Caco-2 (cell line): ENCODE results near the gene PTPRN2. TPM values are rescaled to one million over a fixed set of nuclear protein-coding genes. Genes with fewer than 3 reads are reported as not detected.

Experiments used
- BruUV-seq: library from RNA; stranded (reverse); fragments of 400-500 nt; replicated peaks from 2 replicates; lab custom pipeline; 2021; lab: Mats Ljungman, UMichigan
- CTCF ChIA-PET: fragments of 300-600 bp; sonication (Branson Sonifier 250); formaldehyde crosslinking; loops from one replicate; lab custom pipeline; 2022; ENCODE audit warnings: antibody characterized with exemption; lab: Charles Lee
- POLR2A ChIA-PET: fragments of 300-600 bp; sonication (Branson Sonifier 250); formaldehyde crosslinking; loops from one replicate; lab custom pipeline; 2022; ENCODE audit warnings: antibody characterized with exemption; lab: Charles Lee
- DNase-seq, 2 experiments: peaks; one replicate each; pipeline versions ENCODE4 v3.0.0 to v3.0.0-alpha.2; 2020 to 2022
- H3K27me3 ChIP-seq: replicated peaks from 2 replicates; pipeline ENCODE4 v1.6.0; 2011; ENCODE audit warnings: low read length; ENCODE audit not compliant: control insufficient read depth, insufficient read depth
- H3K36me3 ChIP-seq: 2 replicates; pipeline ENCODE4 v1.5.1; 2011; ENCODE audit warnings: low read length; ENCODE audit not compliant: control insufficient read depth, insufficient read depth
- H3K4me1 ChIP-seq: fragments of 250-450 bp; sonication (Bioruptor Pico); 2 replicates; pipeline ENCODE4 v1.5.1; 2020; ENCODE audit warnings: mild to moderate bottlenecking
- H3K4me3 ChIP-seq: 2 replicates; pipeline ENCODE4 v1.5.1; 2011; ENCODE audit warnings: low read depth, mild to moderate bottlenecking, control low read depth, low read length
- H3K9me3 ChIP-seq: fragments of 250-450 bp; sonication (Bioruptor Pico); 2 replicates; pipeline ENCODE4 v1.5.1; 2020; ENCODE audit warnings: mild to moderate bottlenecking, moderate library complexity
- H3K27ac Mint-ChIP-seq: one replicate; pipeline ENCODE4 v1.8.0; 2022; ENCODE audit warnings: mixed read lengths; ENCODE audit not compliant: unreplicated experiment
- H3K27me3 Mint-ChIP-seq: one replicate; pipeline ENCODE4 v1.8.0; 2022; ENCODE audit warnings: mixed read lengths; ENCODE audit not compliant: insufficient read depth, unreplicated experiment
- H3K36me3 Mint-ChIP-seq: one replicate; pipeline ENCODE4 v1.8.0; 2022; ENCODE audit warnings: mild to moderate bottlenecking, mixed read lengths; ENCODE audit not compliant: insufficient read depth, unreplicated experiment
- H3K4me1 Mint-ChIP-seq: one replicate; pipeline ENCODE4 v1.8.0; 2022; ENCODE audit warnings: low read depth, mixed read lengths; ENCODE audit not compliant: unreplicated experiment
- H3K4me3 Mint-ChIP-seq: one replicate; pipeline ENCODE4 v1.8.0; 2022; ENCODE audit warnings: mild to moderate bottlenecking, moderate library complexity, mixed read lengths; ENCODE audit not compliant: unreplicated experiment
- H3K9me3 Mint-ChIP-seq: one replicate; pipeline ENCODE4 v1.8.0; 2022; ENCODE audit warnings: mixed read lengths; ENCODE audit not compliant: unreplicated experiment
- CTCF ChIP-seq, 2 experiments: fragments of 200-600 bp in 1 of 2; IDR thresholded peaks; 1 replicate in 1 of 2; 2 replicates in 1 of 2; pipeline versions ENCODE4 v1.5.1 to v1.8.0; 2011 to 2022; ENCODE audit warnings: antibody characterized with exemption in 1 of 2, control low read depth in 1 of 2, inconsistent platforms in 1 of 2, low read depth in 1 of 2, low read length in 1 of 2, mild to moderate bottlenecking in 1 of 2, moderate library complexity in 1 of 2; ENCODE audit not compliant: insufficient read depth in 1 of 2, severe bottlenecking in 1 of 2, unreplicated experiment in 1 of 2
- intact Hi-C: fragments of 100-400 bp; cut with micrococcal nuclease; formaldehyde crosslinking; loops from one replicate; pipeline ENCODE4 v1.10.0; 2022; ENCODE audit not compliant: unreplicated experiment
- total RNA-seq: library from RNA; stranded (reverse); gene quantifications from 2 replicates; pipeline ENCODE4 v1.2.3, GENCODE V29; 2022

PTPRN2 gene
- total RNA-seq, 1 experiment from 2014 or later = 1.4 TPM

GRCh38 chr7:158562517-158562916 is 25.1 kb downstream of the PTPRN2 start:
- H3K27me3 ChIP-seq = no peaks in the 10 kb centered on the region
- no peak for TF ChIP-seq CTCF (IDR thresholded peaks at IDR 0.05; ENCODE audit: insufficient read depth in 1 of 2, low read depth in 1 of 2, low read length in 1 of 2, severe bottlenecking in 1 of 2, unreplicated experiment in 1 of 2)
- Mint-ChIP-seq H3K9me3 (no peaks in the 10 kb centered on the region), H3K4me1 (no peaks in the 10 kb centered on the region), H3K4me3 (no peak overlapping the region), H3K27ac (no peak overlapping the region), H3K27me3 (no peaks in the 10 kb centered on the region), H3K36me3 (no peaks in the 10 kb centered on the region)
- BruUV-seq = no TSS peak
- CTCF ChIA-PET = no interaction called here
- H3K4me3 ChIP-seq = no peak overlapping the region
- intact Hi-C loops = no loop called here
- POLR2A ChIA-PET = no interaction called here
- H3K36me3 ChIP-seq = no peaks in the 10 kb centered on the region
- 0 out of 2 replicates have a peak, but pooled peaks cover 3% of the 10 kb centered on the region for H3K9me3 ChIP-seq
- H3K4me1 ChIP-seq = no peaks in the 10 kb centered on the region
- no peak for DNase-seq

DNA sequence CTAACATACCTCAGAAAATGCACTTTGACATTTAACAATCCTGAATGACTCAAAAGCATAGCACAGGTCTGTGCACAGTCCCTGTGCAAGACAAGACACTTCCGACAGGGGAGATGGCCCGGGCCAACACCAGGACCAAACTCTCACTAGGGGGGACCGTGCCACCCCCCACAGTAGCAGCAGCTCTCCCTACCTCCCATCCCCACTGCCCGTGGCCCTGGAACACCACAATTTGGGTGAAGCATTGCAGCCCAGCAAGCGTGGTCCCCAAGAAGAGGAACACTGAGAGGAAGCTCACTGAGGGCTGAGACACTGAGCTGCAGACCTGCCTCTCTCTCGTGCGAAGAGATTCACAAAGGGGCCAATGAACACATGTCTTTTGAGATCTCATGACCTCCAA is 26.0 kb downstream of the PTPRN2 start:
- H3K27me3 Mint-ChIP-seq = no peaks in the 10 kb centered on the region
- no peak for TF ChIP-seq CTCF (IDR thresholded peaks at IDR 0.05; ENCODE audit: insufficient read depth in 1 of 2, low read depth in 1 of 2, low read length in 1 of 2, severe bottlenecking in 1 of 2, unreplicated experiment in 1 of 2)
- H3K4me3 ChIP-seq = no peak overlapping the region
- BruUV-seq = no TSS peak
- no peaks in the 10 kb centered on the region for H3K27me3 ChIP-seq
- H3K4me1 ChIP-seq = no peaks in the 10 kb centered on the region
- H3K27ac Mint-ChIP-seq = no peak overlapping the region
- H3K4me3 Mint-ChIP-seq = no peak overlapping the region
- H3K36me3 Mint-ChIP-seq = no peaks in the 10 kb centered on the region
- H3K9me3 ChIP-seq = 0 out of 2 replicates have a peak, but pooled peaks cover 5% of the 10 kb centered on the region
- no peaks in the 10 kb centered on the region for H3K36me3 ChIP-seq
- ChIA-PET CTCF (no interaction called here), POLR2A (no interaction called here)
- H3K9me3 Mint-ChIP-seq = no peaks in the 10 kb centered on the region
- H3K4me1 Mint-ChIP-seq = no peaks in the 10 kb centered on the region
- DNase-seq = no peak
- intact Hi-C loops = no loop called here

DNA sequence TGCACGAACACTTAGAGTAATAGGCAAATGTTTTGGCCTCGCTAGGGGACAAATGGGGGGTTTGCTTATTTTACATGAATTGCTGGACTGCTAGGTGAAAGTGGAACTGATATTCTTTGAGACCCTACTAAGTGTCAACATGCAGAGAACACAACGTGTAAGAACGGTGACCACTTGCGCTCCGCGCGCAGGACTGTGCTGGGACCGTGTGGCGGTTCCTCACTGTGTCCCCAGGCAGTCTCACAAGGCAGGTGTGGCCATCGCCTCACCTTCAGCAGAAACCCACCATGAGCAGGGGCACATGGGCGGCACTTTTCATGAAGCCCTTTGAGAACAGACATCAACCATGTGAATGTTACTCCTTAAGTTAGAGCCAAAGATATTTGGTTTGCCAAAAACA is 27.2 kb downstream of the PTPRN2 start:
- H3K36me3 ChIP-seq = no peaks in the 10 kb centered on the region
- ChIA-PET CTCF (no interaction called here), POLR2A (no interaction called here)
- no peak overlapping the region for H3K4me3 ChIP-seq
- intact Hi-C loops = no loop called here
- no peak for TF ChIP-seq CTCF (IDR thresholded peaks at IDR 0.05; ENCODE audit: insufficient read depth in 1 of 2, low read depth in 1 of 2, low read length in 1 of 2, severe bottlenecking in 1 of 2, unreplicated experiment in 1 of 2)
- H3K36me3 Mint-ChIP-seq = no peaks in the 10 kb centered on the region
- no peaks in the 10 kb centered on the region for H3K27me3 Mint-ChIP-seq
- no TSS peak for BruUV-seq
- H3K27ac Mint-ChIP-seq = no peak overlapping the region
- H3K27me3 ChIP-seq = no peaks in the 10 kb centered on the region
- H3K4me1 ChIP-seq = no peaks in the 10 kb centered on the region
- peaks cover 10% of the 10 kb centered on the region for H3K9me3 Mint-ChIP-seq
- H3K4me3 Mint-ChIP-seq = no peak overlapping the region
- 0 out of 2 replicates have a peak, but pooled peaks cover 5% of the 10 kb centered on the region for H3K9me3 ChIP-seq
- DNase-seq = no peak
- H3K4me1 Mint-ChIP-seq = no peaks in the 10 kb centered on the region
